Measurements from ENCODE around the gene EARS2. TPM values are rescaled to one million over a fixed set of nuclear protein-coding genes. Genes with fewer than 3 reads are reported as not detected.

The EARS2 gene
- total RNA-seq, 2 experiments from 2014 or later, result 18.1 to 18.5 TPM

DNA sequence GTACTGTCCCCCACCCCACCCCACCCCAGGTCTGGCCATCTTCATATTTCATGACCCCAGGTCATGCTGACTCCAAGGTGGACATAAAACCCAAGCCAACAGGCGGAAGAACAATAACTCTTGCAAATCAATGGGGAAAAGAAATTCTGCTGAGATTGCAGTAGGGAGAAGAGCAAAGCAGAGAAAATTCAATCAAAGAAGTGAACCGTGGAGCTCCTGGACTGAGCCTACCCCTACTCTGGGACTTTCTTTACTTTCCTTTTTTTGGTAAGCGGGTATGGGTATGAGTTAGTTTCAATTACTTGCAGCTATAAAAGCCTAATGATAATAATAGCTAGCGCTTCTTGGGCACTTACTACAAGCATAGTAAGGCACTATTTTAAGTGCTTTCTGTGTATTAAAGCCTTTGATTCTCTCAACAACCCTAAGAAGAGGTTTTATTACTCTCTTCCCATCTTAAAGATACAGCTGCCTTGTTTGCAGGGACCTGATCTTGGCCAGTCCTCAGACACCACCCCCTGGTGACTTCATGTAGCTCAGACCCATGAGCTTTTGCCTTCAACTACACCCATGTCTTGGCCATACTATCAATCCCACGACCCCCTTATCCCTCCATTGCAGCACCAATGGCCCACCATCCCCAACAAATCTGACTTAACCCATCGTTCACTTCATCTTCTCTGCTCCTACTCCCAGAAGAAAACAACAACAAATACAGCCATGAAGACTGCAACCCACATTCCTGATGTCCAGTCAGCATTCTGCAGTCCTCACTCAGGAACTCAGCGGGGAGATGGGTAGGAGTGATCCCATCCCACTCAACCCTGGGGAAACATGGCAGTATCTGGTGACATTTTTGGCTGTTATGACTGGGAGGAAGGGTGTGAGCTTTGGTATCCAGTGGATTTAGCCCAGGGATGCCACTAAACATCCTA, 51.2 kb downstream of the EARS2 start:
- H3K4me1 Mint-ChIP-seq, result peaks cover 74% of the 10 kb centered on the region
- no peaks in the 10 kb centered on the region for H3K9me3 Mint-ChIP-seq
- CTCF ChIA-PET, result interaction anchor here (0.5 to 1.9 kb wide), 4 partner anchors 9 to 85 kb away, joined by 3 to 7 read pairs (median 3); no protein-coding TSS in a partner anchor
- peaks cover 26% of the 10 kb centered on the region for H3K36me3 Mint-ChIP-seq (ENCODE audit: low read depth)
- peak overlapping the region; percentile 21 for H3K27ac Mint-ChIP-seq
- POLR2A ChIA-PET, result interaction anchor here (0.6 kb wide), 1 partner anchor 15 kb away, joined by 3 read pairs; no protein-coding TSS in a partner anchor
- H3K27me3 Mint-ChIP-seq, result no peaks in the 10 kb centered on the region
- no peak overlapping the region for H3K4me3 Mint-ChIP-seq
- no peak for DNase-seq

DNA sequence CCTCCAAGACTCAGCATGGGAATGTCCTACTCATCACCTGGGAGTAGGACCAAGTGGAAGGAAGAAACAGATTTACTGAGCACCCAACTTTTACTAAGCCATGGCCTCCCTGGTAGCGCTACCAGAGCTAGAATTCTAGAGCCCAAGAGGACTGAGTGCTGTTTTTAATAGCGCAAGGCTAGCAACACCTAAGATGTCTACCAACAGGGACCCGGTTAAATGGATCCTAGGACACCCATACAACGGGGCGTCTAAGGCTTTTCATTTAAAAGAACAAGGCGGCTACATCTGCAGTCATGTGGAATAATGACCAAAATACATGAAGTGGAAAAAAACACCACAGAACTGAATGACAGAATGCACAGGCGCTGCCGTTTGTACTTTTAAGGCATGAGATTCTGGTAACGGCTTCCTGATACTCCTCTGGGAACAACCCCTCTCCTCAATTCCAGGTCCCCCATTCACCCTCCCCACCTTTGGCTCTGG, 51.9 kb downstream of the EARS2 start:
- Mint-ChIP-seq H3K4me3 (no peak overlapping the region), H3K4me1 (peaks cover 77% of the 10 kb centered on the region)

DNA sequence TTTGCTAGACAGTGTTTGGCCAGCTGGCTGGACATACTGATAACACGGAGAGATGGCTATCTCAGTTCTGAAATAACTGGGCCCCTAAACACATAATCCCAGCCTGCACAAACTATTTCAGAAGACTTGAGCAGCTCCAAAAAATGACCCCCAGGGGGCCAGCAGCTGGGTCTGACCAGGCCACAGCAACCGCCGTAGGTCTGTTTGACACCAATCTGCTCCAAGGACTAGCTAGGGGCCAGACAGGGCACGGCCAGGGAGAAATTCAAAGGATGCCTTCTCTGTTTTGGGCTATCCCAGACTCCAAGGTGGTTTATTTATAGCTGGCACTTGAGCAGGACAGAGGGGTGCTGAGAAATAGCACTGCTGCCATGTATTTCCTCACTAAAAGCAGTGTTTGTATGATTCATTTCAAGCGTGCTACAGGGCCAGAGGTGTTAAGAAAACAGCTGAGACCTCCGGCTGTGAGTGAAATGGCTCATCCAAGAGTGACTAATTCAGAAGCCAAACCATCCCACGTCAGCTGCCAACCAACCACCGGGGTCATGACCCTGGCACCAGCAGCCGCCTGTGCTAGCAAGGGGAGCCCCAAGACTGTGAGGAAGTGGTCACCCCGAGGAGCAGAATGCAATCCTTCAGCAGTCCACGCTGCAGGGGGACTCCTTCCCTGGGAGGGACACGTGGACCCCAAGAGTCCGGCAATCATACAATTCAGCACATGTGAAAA, 52.5 kb downstream of the EARS2 start:
- Mint-ChIP-seq H3K36me3 (ENCODE audit: low read depth) (peaks cover 26% of the 10 kb centered on the region), H3K9me3 (no peaks in the 10 kb centered on the region), H3K27ac (peak overlapping the region; percentile 79), H3K4me1 (peaks cover 83% of the 10 kb centered on the region), H3K27me3 (no peaks in the 10 kb centered on the region), H3K4me3 (no peak overlapping the region)
- ChIA-PET POLR2A (no interaction called here), CTCF (interaction anchor here (0.6 to 1.3 kb wide), 5 partner anchors 9 to 236 kb away, joined by 3 to 6 read pairs (median 4); partner anchors contain the start of gene UBFD1)
- peak; percentile 71 for DNase-seq

More for the DNA sequence above, 51.9 kb downstream of the EARS2 start:
- H3K36me3 Mint-ChIP-seq (ENCODE audit: low read depth), result peaks cover 26% of the 10 kb centered on the region
- CTCF ChIA-PET, result interaction anchor here (0.5 to 1.3 kb wide), 6 partner anchors 9 to 235 kb away, joined by 3 to 6 read pairs (median 4); partner anchors contain the start of gene UBFD1
- no peak for DNase-seq
- H3K27me3 Mint-ChIP-seq, result no peaks in the 10 kb centered on the region
- H3K9me3 Mint-ChIP-seq, result no peaks in the 10 kb centered on the region
- POLR2A ChIA-PET, result no interaction called here
- peak overlapping the region; percentile 79 for H3K27ac Mint-ChIP-seq

DNA sequence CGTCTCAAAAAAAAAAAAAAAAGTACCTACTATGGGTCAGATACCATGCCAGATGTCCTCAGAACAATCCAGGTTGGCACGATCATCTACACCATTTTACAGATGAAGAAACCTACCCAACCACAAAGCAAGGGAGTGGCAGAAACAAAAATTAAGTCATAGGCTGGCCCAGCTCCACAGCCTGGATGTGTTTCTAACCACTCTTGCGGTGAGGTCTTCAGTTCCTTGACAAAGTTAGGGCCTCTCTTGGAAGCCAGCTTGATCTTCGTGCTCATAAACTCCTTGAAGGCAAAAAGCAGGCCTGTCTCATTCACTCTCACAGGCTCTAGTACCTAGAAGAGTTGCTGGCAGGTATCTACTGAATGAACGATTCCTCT, 53.1 kb downstream of the EARS2 start:
- Mint-ChIP-seq H3K27ac (peak overlapping the region; percentile 79), H3K4me1 (peaks cover 79% of the 10 kb centered on the region), H3K9me3 (no peaks in the 10 kb centered on the region), H3K27me3 (no peaks in the 10 kb centered on the region), H3K36me3 (ENCODE audit: low read depth) (peaks cover 22% of the 10 kb centered on the region), H3K4me3 (no peak overlapping the region)
- ChIA-PET CTCF (interaction anchor here (0.6 to 1.3 kb wide), 4 partner anchors 8 to 240 kb away, joined by 3 to 6 read pairs (median 4); no protein-coding TSS in a partner anchor), POLR2A (no interaction called here)
- DNase-seq, result peak; percentile 21

DNA sequence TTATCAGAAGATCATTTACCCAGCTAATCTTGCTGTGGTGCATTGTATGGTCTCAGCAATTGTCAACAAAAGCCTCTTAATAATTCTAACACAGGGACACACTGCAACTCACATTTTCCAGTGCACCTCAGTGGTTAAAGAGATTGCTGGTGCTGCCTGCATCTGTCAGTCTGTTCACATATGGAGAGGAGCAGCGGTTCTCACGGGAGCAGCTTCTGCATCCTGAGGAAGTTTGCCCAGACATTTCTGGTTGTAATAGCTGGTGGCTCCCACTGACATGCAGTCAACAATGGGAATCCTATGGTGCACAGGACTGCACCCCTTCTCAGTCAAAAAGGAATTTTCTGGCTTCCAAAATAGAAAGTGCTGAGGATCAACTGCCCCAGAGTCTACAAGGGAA, 54.7 kb downstream of the EARS2 start:
- Mint-ChIP-seq H3K36me3 (ENCODE audit: low read depth) (peaks cover 11% of the 10 kb centered on the region), H3K27ac (no peak overlapping the region), H3K27me3 (no peaks in the 10 kb centered on the region), H3K9me3 (no peaks in the 10 kb centered on the region), H3K4me3 (no peak overlapping the region), H3K4me1 (peaks cover 77% of the 10 kb centered on the region)
- CTCF ChIA-PET, result interaction anchor here (0.6 kb wide), 1 partner anchor 11 kb away, joined by 3 read pairs; no protein-coding TSS in a partner anchor
- POLR2A ChIA-PET, result no interaction called here
- DNase-seq, result no peak

DNA sequence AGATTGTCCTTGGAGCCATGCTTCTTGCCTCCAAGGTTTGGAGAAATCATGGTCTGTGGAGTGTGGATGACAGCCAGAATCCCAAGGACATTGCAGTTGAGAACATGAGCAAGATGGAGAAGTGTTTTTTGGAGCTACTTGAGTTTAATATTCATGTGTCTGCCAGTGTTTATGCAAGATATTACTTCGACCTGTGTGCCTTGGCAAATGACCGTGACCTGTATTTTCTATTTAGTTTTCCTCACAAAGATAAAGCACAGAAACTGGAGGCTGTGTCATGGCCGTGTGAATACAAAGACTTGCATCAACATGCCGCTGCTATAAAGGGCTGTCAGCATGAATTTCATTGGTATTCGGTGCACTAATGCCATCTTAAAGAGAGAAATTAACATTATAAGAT, 55.9 kb downstream of the EARS2 start:
- CTCF ChIA-PET, result interaction anchor here (1.0 kb wide), 1 partner anchor 40 kb away, joined by 3 read pairs; no protein-coding TSS in a partner anchor
- no peak overlapping the region for H3K4me3 Mint-ChIP-seq
- DNase-seq, result no peak
- peaks cover 79% of the 10 kb centered on the region for H3K4me1 Mint-ChIP-seq
- no peaks in the 10 kb centered on the region for H3K27me3 Mint-ChIP-seq
- no peak overlapping the region for H3K27ac Mint-ChIP-seq
- peaks cover 8% of the 10 kb centered on the region for H3K36me3 Mint-ChIP-seq (ENCODE audit: low read depth)
- POLR2A ChIA-PET, result no interaction called here
- H3K9me3 Mint-ChIP-seq, result no peaks in the 10 kb centered on the region

DNA sequence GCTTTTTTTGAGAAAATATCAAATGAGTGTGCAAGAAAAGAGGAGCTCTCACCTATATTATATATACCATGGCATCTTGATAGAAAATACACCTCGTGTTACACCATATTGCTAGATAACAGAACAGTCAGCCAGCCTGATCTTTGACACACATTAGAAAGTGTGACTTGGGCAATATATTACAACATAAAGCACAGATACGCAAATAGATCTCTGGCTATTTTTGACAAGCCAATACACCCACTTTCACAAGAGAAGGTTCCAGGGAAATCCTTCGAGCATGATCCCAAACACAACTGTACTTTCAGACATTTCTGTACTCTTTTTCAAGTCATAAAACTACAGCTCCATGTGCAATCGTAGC, 56.3 kb downstream of the EARS2 start:
- H3K27me3 Mint-ChIP-seq, result no peaks in the 10 kb centered on the region
- POLR2A ChIA-PET, result no interaction called here
- H3K4me3 Mint-ChIP-seq, result no peak overlapping the region
- CTCF ChIA-PET, result interaction anchor here (1.0 to 1.6 kb wide), 3 partner anchors 11 to 41 kb away, joined by 3 to 5 read pairs (median 3); no protein-coding TSS in a partner anchor
- H3K36me3 Mint-ChIP-seq (ENCODE audit: low read depth), result peaks cover 7% of the 10 kb centered on the region
- no peak for DNase-seq
- H3K27ac Mint-ChIP-seq, result no peak overlapping the region
- peaks cover 76% of the 10 kb centered on the region for H3K4me1 Mint-ChIP-seq
- no peaks in the 10 kb centered on the region for H3K9me3 Mint-ChIP-seq

DNA sequence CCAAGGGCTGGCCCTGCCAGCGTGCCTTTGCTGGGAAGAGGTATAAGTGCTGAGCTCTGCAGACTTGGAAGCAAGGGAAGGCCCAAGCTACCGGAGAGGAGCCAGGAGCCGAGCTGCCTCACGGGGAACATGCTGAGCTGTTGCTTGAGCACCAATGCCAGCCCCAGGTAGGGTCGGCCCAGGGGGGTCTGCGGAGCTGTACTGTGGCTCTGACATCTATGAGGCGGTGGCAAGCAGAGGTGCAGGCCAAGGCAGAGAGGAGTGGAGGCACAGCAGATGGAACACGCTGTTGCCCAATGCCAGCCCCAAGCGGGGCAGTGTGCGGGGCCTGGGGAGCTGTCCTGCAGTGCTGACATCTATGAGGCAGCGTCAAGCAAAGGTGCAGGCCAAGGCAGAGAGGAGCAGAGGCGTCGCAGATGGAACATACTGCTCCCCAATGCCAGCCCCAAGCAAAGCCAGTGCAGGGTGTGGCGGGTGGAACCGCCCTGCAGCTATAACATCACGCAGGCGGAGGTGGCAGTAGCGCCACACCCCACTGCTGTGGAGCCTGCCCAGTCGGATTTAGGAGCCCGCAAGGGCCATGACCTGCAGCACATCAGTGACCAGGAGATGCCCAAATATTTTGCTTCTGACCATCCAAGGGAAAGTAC, 56.8 kb downstream of the EARS2 start:
- Mint-ChIP-seq H3K4me1 (peaks cover 71% of the 10 kb centered on the region), H3K9me3 (no peaks in the 10 kb centered on the region), H3K36me3 (ENCODE audit: low read depth) (peaks cover 10% of the 10 kb centered on the region), H3K27ac (peak overlapping the region; percentile 54), H3K4me3 (no peak overlapping the region), H3K27me3 (no peaks in the 10 kb centered on the region)
- POLR2A ChIA-PET, result no interaction called here
- DNase-seq, result no peak
- CTCF ChIA-PET, result interaction anchor here (0.5 to 1.6 kb wide), 6 partner anchors 9 to 1304 kb away, joined by 3 to 5 read pairs (median 3); no protein-coding TSS in a partner anchor

DNA sequence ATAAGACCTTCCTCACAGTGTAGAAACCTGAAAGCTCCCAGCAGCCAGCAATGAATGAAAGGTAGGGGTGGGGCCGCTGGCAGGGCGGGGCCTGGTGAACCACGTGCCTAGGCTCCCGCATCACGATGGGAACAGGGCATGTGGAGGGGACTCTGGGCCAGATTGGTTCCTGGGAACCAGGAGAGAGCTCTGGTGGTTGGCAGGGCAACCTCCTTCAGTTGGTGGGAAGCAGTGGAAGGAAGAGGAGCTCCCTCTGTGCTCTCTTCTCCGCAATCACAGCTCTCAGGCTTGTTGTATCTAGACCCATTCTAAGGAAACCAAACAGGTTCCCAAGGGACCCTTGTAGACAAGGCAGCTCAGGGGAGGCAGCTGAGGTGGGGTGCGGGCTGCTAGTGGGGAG, 57.3 kb downstream of the EARS2 start:
- peaks cover 65% of the 10 kb centered on the region for H3K4me1 Mint-ChIP-seq
- peaks cover 10% of the 10 kb centered on the region for H3K36me3 Mint-ChIP-seq (ENCODE audit: low read depth)
- H3K4me3 Mint-ChIP-seq, result no peak overlapping the region
- H3K27ac Mint-ChIP-seq, result no peak overlapping the region
- no peaks in the 10 kb centered on the region for H3K27me3 Mint-ChIP-seq
- no peak for DNase-seq
- CTCF ChIA-PET, result interaction anchor here (0.5 to 1.6 kb wide), 5 partner anchors 9 to 1303 kb away, joined by 3 to 5 read pairs (median 3); no protein-coding TSS in a partner anchor
- no peaks in the 10 kb centered on the region for H3K9me3 Mint-ChIP-seq
- POLR2A ChIA-PET, result no interaction called here

DNA sequence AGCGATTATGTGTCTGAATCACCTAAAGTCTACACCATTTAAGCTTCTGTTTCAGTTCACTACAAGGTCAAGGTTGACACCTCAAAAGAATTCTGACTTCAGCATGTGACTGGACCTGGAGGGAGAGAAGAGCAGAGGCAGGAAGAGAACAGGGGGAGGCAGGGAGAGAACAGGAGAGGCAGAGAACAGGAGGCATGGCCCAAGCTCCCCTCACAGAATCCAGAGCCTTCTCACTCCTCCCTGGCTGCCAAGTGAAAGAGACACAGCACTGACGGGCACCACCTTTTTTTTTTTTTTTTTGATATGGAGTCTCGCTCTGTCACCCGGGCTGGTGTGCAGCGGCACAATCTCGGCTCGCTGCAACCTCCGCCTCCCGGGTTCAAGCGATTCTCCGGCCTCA, 58.3 kb downstream of the EARS2 start:
- POLR2A ChIA-PET, result no interaction called here

DNA sequence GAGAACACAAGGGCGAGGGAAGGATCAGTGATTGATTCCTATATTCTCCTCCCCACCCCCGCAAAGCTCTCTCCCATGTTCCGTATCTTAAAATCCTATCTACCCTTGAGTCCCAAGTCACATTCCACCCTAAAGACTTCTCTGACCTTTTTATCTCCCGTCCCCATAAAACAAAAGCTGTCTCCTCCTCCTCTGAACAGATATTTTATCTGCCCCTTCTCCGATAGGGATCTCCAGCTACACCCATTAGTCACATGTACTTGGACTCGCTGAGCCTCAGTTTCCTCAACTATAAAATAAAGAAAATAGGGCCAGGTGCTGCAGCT, 59.6 kb downstream of the EARS2 start:
- Mint-ChIP-seq H3K27ac (peak overlapping the region; percentile 62), H3K4me3 (no peak overlapping the region), H3K27me3 (no peaks in the 10 kb centered on the region), H3K36me3 (ENCODE audit: low read depth) (peaks cover 19% of the 10 kb centered on the region), H3K9me3 (no peaks in the 10 kb centered on the region), H3K4me1 (peaks cover 46% of the 10 kb centered on the region)
- POLR2A ChIA-PET, result no interaction called here
- CTCF ChIA-PET, result interaction anchor here (0.6 to 2.7 kb wide), 5 partner anchors 9 to 57 kb away, joined by 3 to 7 read pairs (median 3); no protein-coding TSS in a partner anchor
- DNase-seq, result no peak

More for the DNA sequence above, 58.3 kb downstream of the EARS2 start:
- Mint-ChIP-seq H3K27me3 (no peaks in the 10 kb centered on the region), H3K4me1 (peaks cover 56% of the 10 kb centered on the region), H3K36me3 (ENCODE audit: low read depth) (peaks cover 12% of the 10 kb centered on the region), H3K27ac (no peak overlapping the region), H3K4me3 (no peak overlapping the region), H3K9me3 (no peaks in the 10 kb centered on the region)
- CTCF ChIA-PET, result interaction anchor here (0.6 to 1.3 kb wide), 2 partner anchors 20 to 339 kb away, joined by 3 read pairs; no protein-coding TSS in a partner anchor
- DNase-seq, result no peak

DNA sequence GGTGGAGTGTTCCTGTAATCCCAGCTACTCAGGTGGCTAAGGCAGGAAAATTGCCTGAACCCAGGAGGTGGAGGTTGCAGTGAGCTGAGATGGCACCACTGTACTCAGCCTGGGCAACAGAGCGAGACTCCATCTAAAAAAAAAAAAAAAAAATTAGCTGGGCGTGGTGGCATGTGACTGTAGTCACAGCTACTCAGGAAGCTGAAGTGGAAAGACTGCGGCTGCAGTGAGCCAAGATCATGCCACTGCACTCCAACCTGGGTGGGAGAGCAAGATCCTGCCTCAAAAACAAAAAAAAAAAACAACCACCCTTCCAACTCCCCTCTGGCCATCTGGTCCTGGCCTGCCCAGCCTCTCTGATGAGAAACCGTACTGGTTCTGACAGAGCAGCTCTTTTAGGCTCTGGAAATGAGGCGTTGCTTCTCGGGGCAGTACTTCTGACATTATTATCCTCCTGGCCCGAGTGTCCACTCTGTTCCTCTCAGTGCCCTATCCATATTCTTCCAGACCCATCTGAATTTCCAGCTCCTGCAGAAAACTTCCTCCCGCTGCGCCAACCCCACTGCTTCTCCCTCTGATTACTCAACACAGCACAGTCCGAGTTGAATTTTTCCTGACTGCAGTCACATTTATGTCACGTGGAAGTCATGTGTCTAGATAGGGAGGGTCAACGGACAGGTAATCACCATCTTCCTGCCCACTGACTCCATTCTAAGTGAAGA, 60.2 kb downstream of the EARS2 start:
- no peaks in the 10 kb centered on the region for H3K9me3 Mint-ChIP-seq
- ChIA-PET POLR2A (no interaction called here), CTCF (interaction anchor here (0.6 to 2.7 kb wide), 5 partner anchors 10 to 62 kb away, joined by 3 to 7 read pairs (median 3); no protein-coding TSS in a partner anchor)
- H3K27ac Mint-ChIP-seq, result peak overlapping the region; percentile 52
- H3K27me3 Mint-ChIP-seq, result no peaks in the 10 kb centered on the region
- no peak for DNase-seq
- no peak overlapping the region for H3K4me3 Mint-ChIP-seq
- H3K36me3 Mint-ChIP-seq (ENCODE audit: low read depth), result peaks cover 24% of the 10 kb centered on the region
- H3K4me1 Mint-ChIP-seq, result peaks cover 41% of the 10 kb centered on the region
